Measurements from ENCODE around the gene CDKN1C. TPM values are rescaled to one million over a fixed set of nuclear protein-coding genes. Genes with fewer than 3 reads are reported as not detected.

CDKN1C gene
- total and polyA plus RNA-seq, 2 donors = 13.1 to 23.8 TPM

DNA sequence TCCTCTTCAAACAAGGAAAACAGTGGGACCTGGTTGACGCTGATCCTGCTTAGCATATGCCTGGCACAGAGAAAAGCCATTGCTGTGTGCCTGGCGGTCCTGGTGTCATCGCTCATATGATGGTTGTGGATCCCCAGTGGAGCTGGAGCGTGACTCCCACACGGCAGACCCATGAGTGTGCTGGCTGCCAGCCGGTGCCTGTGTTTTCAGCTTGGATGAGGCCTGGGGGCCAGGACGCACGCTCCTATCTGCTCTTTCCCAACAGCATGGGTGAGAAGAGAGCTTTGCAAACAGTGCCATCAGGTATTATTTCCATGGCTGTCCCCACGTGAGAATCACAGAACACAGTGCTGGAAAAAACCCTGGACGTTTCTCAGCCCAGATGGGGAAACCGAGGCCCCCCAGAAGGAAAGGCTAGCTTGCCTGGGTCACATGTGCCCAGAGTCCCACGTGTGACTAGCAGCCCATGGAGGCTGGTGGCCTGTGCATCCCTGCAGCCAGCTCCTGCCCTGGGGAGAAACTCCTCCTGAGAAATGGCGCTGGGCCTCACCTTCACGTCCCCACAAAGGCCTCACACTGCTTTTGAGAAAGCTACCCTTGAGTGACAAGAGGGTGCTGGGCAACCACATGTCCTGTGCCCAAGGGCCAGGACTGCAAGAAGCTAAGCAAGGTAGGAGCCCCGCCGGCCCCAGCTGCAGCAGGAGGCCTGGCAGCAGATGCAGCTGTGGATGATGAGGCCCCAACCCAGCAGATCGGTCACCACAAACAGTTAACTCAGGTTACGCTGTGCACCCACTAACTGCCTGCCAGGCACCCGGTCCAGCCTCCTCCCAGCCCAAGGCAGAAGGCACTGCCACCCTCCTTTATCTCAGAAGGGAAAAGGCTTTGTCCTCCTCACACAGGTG lies 4.2 kb downstream of the CDKN1C start:
- Histone ChIP-seq H3K36me3 (ENCODE audit: control insufficient read depth in 2 of 2, insufficient read depth in 2 of 2, low read length in 1 of 2) (no peaks in the 10 kb centered on the region), H3K27me3 (ENCODE audit: control insufficient read depth in 2 of 2, insufficient read depth in 1 of 2, low read length in 1 of 2) (peaks cover 39 to 44% of the 10 kb centered on the region in 2 donors), H3K4me1 (ENCODE audit: control insufficient read depth in 2 of 2, insufficient read depth in 2 of 2, low read length in 2 of 2) (peaks cover 14 to 36% of the 10 kb centered on the region in 2 donors), H3K9me3 (ENCODE audit: control insufficient read depth in 2 of 2, insufficient read depth in 1 of 2, low read length in 1 of 2) (peaks cover 1 to 7% of the 10 kb centered on the region in 2 donors), H3K4me3 (ENCODE audit: low read length in 2 of 2) (no peak overlapping the region), H3K27ac (ENCODE audit: low read depth in 1 of 2, low read length in 1 of 2) (peak overlapping the region in 1 of 2 donors; percentile 28)
- peak in 1 of 9 donors; percentile 63 for DNase-seq (ENCODE audit: low read depth in 6 of 9, low spot score in 9 of 9)
- WGBS = 84% methylated on average over 19 of the region's 19 CpGs

DNA sequence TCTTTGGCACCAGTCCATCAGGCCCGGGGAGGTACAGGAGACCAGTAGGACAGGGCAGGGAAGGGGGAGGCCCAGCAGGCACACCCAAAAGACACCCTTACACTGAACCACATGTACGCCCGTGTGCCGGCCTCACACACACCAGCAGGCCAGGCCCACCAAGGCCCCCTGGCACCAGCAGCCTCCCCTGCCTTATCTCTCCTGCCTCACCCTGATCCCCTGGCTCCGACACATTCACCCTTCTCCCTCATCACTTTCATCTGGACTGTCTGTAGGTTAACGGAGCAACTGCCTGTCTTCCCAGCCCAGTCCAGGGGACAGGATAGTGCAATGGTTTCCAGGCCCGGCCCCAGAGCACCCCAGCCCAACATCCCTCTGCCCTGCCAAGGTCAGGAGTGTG lies 4.9 kb downstream of the CDKN1C start:
- Histone ChIP-seq H3K4me1 (ENCODE audit: control insufficient read depth in 2 of 2, insufficient read depth in 2 of 2, low read length in 2 of 2) (peaks cover 14 to 34% of the 10 kb centered on the region in 2 donors), H3K4me3 (ENCODE audit: low read length in 2 of 2) (no peak overlapping the region), H3K36me3 (ENCODE audit: control insufficient read depth in 2 of 2, insufficient read depth in 2 of 2, low read length in 1 of 2) (no peaks in the 10 kb centered on the region), H3K27ac (ENCODE audit: low read depth in 1 of 2, low read length in 1 of 2) (no peak overlapping the region), H3K27me3 (ENCODE audit: control insufficient read depth in 2 of 2, insufficient read depth in 1 of 2, low read length in 1 of 2) (peaks cover 38 to 41% of the 10 kb centered on the region in 2 donors), H3K9me3 (ENCODE audit: control insufficient read depth in 2 of 2, insufficient read depth in 1 of 2, low read length in 1 of 2) (peaks cover 1 to 7% of the 10 kb centered on the region in 2 donors)
- no peak for DNase-seq (ENCODE audit: low read depth in 6 of 9, low spot score in 9 of 9)
- WGBS = 97% methylated on average over 7 of the region's 7 CpGs

DNA sequence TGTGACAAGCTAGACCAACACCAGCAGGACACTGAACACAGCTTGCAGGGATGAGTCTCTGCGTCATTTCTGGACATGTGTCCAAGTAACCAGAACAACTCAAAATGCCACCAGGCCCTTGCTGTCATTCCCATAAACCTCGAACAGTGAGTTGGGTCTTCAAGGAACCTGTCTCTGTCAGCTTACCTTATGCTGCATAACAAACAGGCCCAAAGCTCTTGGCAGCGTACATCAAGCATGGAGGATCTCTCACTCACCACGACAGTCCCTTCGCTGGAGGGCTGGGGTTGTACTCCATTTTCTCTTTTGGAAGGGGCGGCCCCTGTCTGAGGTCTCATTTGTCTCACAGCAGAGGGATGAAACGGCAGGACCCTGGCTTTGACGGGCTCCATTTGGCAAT lies 6.8 kb downstream of the CDKN1C start:
- no peak for DNase-seq (ENCODE audit: low read depth in 6 of 9, low spot score in 9 of 9)
- H3K36me3 ChIP-seq (ENCODE audit: control insufficient read depth in 2 of 2, insufficient read depth in 2 of 2, low read length in 1 of 2) = no peaks in the 10 kb centered on the region
- H3K9me3 ChIP-seq (ENCODE audit: control insufficient read depth in 2 of 2, insufficient read depth in 1 of 2, low read length in 1 of 2) = peaks cover 1 to 10% of the 10 kb centered on the region in 2 donors
- no peak overlapping the region for H3K27ac ChIP-seq (ENCODE audit: low read depth in 1 of 2, low read length in 1 of 2)
- H3K4me3 ChIP-seq (ENCODE audit: low read length in 2 of 2) = no peak overlapping the region
- peaks cover under 1 to 27% of the 10 kb centered on the region in 2 donors for H3K4me1 ChIP-seq (ENCODE audit: control insufficient read depth in 2 of 2, insufficient read depth in 2 of 2, low read length in 2 of 2)
- WGBS = 97% methylated on average over 8 of the region's 8 CpGs
- peaks cover 24% of the 10 kb centered on the region in 2 donors for H3K27me3 ChIP-seq (ENCODE audit: control insufficient read depth in 2 of 2, insufficient read depth in 1 of 2, low read length in 1 of 2)

DNA sequence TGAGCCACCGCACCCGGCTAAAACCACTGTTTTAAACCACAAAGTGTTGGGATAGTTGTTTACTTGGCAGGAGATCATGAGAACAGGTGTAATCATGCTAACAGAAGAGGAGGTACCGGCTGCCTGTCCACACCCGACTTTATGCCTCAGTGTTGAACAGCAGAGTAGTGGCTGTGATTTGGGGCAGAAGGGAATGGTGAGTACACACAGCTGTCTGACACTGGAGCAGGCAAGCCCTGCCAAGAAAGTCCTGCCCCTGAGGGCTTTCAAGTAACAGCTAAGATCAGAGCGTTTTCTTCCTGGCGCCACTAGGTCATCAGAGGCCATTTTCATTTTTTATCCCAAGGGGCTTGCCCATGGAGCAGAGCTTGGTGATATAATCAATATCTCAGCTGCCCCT lies 8.1 kb downstream of the CDKN1C start:
- Histone ChIP-seq H3K27ac (ENCODE audit: low read depth in 1 of 2, low read length in 1 of 2) (no peak overlapping the region), H3K9me3 (ENCODE audit: control insufficient read depth in 2 of 2, insufficient read depth in 1 of 2, low read length in 1 of 2) (peaks cover 0 to 10% of the 10 kb centered on the region in 2 donors), H3K4me1 (ENCODE audit: control insufficient read depth in 2 of 2, insufficient read depth in 2 of 2, low read length in 2 of 2) (peaks cover 0 to 15% of the 10 kb centered on the region in 2 donors), H3K27me3 (ENCODE audit: control insufficient read depth in 2 of 2, insufficient read depth in 1 of 2, low read length in 1 of 2) (peaks cover 12 to 13% of the 10 kb centered on the region in 2 donors), H3K36me3 (ENCODE audit: control insufficient read depth in 2 of 2, insufficient read depth in 2 of 2, low read length in 1 of 2) (no peaks in the 10 kb centered on the region), H3K4me3 (ENCODE audit: low read length in 2 of 2) (no peak overlapping the region)
- no peak for DNase-seq (ENCODE audit: low read depth in 6 of 9, low spot score in 9 of 9)
- WGBS = 97% methylated on average over 6 of the region's 6 CpGs

DNA sequence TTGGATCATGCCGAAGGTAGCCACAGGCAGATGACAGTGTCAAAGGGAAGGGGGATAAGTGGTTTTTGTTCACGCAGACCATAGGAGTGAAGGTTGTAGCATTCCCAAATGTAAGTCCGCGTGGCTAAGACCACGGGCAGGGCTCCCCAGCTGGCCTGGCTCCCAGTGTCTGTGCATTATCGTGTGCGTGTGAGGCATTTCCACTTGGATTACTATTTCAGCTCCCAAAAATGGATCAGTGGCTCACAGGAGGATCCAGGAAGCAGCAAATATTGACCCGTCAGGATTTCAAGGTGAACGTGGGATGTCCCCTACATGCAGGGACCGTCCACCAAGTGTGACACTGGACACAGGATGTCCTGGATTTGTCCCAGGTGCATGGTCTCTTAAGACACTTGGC lies 10.6 kb downstream of the CDKN1C start:
- Histone ChIP-seq H3K4me3 (ENCODE audit: low read length in 2 of 2) (no peak overlapping the region), H3K9me3 (ENCODE audit: control insufficient read depth in 2 of 2, insufficient read depth in 1 of 2, low read length in 1 of 2) (peaks cover 0 to 10% of the 10 kb centered on the region in 2 donors), H3K4me1 (ENCODE audit: control insufficient read depth in 2 of 2, insufficient read depth in 2 of 2, low read length in 2 of 2) (no peaks in the 10 kb centered on the region), H3K27me3 (ENCODE audit: control insufficient read depth in 2 of 2, insufficient read depth in 1 of 2, low read length in 1 of 2) (peaks cover 13 to 27% of the 10 kb centered on the region in 2 donors), H3K36me3 (ENCODE audit: control insufficient read depth in 2 of 2, insufficient read depth in 2 of 2, low read length in 1 of 2) (no peaks in the 10 kb centered on the region), H3K27ac (ENCODE audit: low read depth in 1 of 2, low read length in 1 of 2) (no peak overlapping the region)
- no peak for DNase-seq (ENCODE audit: low read depth in 6 of 9, low spot score in 9 of 9)
- 98% methylated on average over 10 of the region's 10 CpGs for WGBS

DNA sequence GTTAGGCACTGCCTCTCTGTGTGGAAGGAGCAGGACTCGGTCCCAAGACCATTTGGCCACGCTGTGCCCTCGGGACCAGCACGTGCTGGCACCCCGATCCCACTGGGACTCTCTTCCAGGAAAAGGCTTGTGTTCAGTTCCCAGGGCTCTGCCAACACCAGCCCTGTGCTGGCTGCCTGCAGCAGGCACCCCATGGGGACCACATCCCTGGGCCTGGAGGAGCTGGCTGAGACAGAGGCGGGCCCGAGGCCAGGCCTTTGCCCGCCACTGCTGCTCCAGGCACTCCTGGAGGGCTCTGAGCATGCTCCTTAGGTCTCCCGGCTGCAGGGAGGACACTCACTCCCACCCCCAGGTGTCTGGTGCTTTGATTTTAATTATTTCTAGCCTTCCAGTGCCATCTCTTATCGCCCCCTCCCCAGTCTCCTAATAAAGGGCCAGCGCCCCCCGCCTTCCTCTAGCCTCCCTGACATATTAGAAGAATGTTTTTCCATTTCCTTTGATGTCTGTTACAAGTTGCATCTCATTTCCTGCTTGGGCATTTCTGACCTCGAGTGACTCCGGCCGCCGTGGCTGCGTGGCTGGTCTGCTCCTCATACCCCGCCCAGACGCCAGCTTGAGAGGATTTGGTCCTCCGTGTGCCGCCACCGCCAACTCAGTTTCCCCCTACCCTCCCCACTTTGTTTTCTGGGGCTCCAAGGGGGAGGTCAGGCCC lies 14.4 kb downstream of the CDKN1C start:
- Histone ChIP-seq H3K36me3 (ENCODE audit: control insufficient read depth in 2 of 2, insufficient read depth in 2 of 2, low read length in 1 of 2) (no peaks in the 10 kb centered on the region), H3K4me1 (ENCODE audit: control insufficient read depth in 2 of 2, insufficient read depth in 2 of 2, low read length in 2 of 2) (peaks cover 0 to 5% of the 10 kb centered on the region in 2 donors), H3K9me3 (ENCODE audit: control insufficient read depth in 2 of 2, insufficient read depth in 1 of 2, low read length in 1 of 2) (peaks cover 0 to 20% of the 10 kb centered on the region in 2 donors), H3K4me3 (ENCODE audit: low read length in 2 of 2) (no peak overlapping the region), H3K27ac (ENCODE audit: low read depth in 1 of 2, low read length in 1 of 2) (no peak overlapping the region), H3K27me3 (ENCODE audit: control insufficient read depth in 2 of 2, insufficient read depth in 1 of 2, low read length in 1 of 2) (peaks cover 42 to 65% of the 10 kb centered on the region in 2 donors)
- DNase-seq (ENCODE audit: low read depth in 6 of 9, low spot score in 9 of 9) = no peak
- 74% methylated on average over 22 of the region's 22 CpGs for WGBS

DNA sequence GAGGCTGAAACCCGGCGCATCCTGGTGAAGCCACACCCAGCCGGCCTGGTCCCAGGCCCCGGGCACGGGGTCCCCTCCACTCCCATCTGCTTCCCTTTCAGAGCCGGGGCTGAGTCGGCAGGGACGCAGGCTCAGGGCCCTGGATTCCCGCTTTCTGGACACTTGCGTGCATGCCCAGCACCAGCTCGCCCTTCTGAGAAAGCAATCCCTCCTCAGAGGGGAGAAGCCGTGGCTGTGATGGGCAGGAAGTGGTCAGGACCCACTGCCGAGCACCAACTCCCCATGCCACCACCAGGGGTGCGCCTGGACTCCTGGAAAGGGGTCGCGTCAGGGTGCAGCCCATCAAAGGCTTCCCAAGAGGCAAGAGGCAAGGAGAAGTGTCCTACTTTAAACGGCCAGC lies 15.1 kb downstream of the CDKN1C start:
- DNase-seq (ENCODE audit: low read depth in 6 of 9, low spot score in 9 of 9) = no peak
- no peak overlapping the region for H3K4me3 ChIP-seq (ENCODE audit: low read length in 2 of 2)
- H3K27me3 ChIP-seq (ENCODE audit: control insufficient read depth in 2 of 2, insufficient read depth in 1 of 2, low read length in 1 of 2) = peaks cover 46 to 71% of the 10 kb centered on the region in 2 donors
- peaks cover 0 to 20% of the 10 kb centered on the region in 2 donors for H3K9me3 ChIP-seq (ENCODE audit: control insufficient read depth in 2 of 2, insufficient read depth in 1 of 2, low read length in 1 of 2)
- no peak overlapping the region for H3K27ac ChIP-seq (ENCODE audit: low read depth in 1 of 2, low read length in 1 of 2)
- no peaks in the 10 kb centered on the region for H3K36me3 ChIP-seq (ENCODE audit: control insufficient read depth in 2 of 2, insufficient read depth in 2 of 2, low read length in 1 of 2)
- 75% methylated on average over 17 of the region's 17 CpGs for WGBS
- peaks cover 0 to 5% of the 10 kb centered on the region in 2 donors for H3K4me1 ChIP-seq (ENCODE audit: control insufficient read depth in 2 of 2, insufficient read depth in 2 of 2, low read length in 2 of 2)

DNA sequence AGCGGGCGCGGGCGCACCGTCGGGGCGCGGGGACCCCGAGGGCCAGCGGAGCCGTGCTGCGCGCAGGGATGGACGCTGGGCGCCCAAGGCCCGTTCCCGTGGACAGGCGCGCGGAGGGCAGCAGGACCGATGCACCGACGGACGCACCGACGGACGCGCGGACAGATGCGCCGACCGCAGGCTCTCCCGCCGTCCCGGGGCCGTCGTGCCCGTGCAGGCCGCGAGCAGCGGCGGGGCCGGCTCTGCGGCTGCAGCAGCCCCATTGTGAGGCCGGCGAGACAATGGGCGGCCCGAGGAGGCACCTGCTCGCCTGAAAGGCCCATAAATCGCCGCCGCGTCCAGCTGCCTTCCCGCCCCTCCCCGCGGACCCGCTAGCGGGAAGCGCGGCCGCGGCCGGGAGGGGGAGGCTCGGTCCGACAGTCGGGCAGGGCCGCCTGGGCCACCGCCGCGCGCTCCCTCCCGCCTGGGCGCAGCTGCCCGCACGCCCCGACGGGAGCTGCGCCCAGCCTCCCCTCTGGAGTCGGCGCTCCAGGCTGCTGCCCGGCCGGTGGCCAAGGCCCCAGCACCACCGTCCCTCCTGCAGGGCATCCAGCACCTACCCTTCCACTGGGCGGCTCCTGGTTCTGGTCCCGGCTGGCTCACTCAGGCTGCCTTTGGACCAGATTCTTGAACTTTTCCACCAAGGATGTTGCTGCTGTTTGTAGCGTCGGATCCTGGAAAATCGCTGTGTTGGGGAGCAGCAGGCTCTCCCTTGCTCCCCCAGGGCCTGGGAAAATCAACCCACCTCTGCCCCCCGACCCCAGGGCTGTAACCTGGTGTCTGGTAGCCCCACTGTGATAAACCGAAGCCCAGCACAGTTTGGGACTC lies 15.8 kb downstream of the CDKN1C start:
- Histone ChIP-seq H3K9me3 (ENCODE audit: control insufficient read depth in 2 of 2, insufficient read depth in 1 of 2, low read length in 1 of 2) (peaks cover 0 to 16% of the 10 kb centered on the region in 2 donors), H3K27me3 (ENCODE audit: control insufficient read depth in 2 of 2, insufficient read depth in 1 of 2, low read length in 1 of 2) (peaks cover 48 to 76% of the 10 kb centered on the region in 2 donors), H3K4me3 (ENCODE audit: low read length in 2 of 2) (no peak overlapping the region), H3K27ac (ENCODE audit: low read depth in 1 of 2, low read length in 1 of 2) (no peak overlapping the region), H3K4me1 (ENCODE audit: control insufficient read depth in 2 of 2, insufficient read depth in 2 of 2, low read length in 2 of 2) (peaks cover 0 to 5% of the 10 kb centered on the region in 2 donors), H3K36me3 (ENCODE audit: control insufficient read depth in 2 of 2, insufficient read depth in 2 of 2, low read length in 1 of 2) (no peaks in the 10 kb centered on the region)
- DNase-seq (ENCODE audit: low read depth in 6 of 9, low spot score in 9 of 9) = no peak
- WGBS = 32% methylated on average over 90 of the region's 90 CpGs

Data from thymus (tissue), 11 donors.